GM18526 (cell line): ENCODE results near the gene PRRT3.

ENCODE experiments used
- POLR2A ChIP-seq: IDR thresholded peaks from 3 replicates; pipeline ENCODE4 v1.6.1; 2011; ENCODE audit not compliant: insufficient read length; ENCODE audit errors: extremely low read depth

The PRRT3 gene

GRCh38 chr3:9951962-9952805 is at the start of gene PRRT3:
Gene PRRT3, minus strand, starts transcription at chr3:9952408. Its CDS starts 2,293 bp downstream, at chr3:9950115.
- TF ChIP-seq POLR2A, result peak; percentile 34

GRCh38 chr3:10000686-10001085 is 48.5 kb upstream of the PRRT3 start:
- no peak for TF ChIP-seq POLR2A

DNA sequence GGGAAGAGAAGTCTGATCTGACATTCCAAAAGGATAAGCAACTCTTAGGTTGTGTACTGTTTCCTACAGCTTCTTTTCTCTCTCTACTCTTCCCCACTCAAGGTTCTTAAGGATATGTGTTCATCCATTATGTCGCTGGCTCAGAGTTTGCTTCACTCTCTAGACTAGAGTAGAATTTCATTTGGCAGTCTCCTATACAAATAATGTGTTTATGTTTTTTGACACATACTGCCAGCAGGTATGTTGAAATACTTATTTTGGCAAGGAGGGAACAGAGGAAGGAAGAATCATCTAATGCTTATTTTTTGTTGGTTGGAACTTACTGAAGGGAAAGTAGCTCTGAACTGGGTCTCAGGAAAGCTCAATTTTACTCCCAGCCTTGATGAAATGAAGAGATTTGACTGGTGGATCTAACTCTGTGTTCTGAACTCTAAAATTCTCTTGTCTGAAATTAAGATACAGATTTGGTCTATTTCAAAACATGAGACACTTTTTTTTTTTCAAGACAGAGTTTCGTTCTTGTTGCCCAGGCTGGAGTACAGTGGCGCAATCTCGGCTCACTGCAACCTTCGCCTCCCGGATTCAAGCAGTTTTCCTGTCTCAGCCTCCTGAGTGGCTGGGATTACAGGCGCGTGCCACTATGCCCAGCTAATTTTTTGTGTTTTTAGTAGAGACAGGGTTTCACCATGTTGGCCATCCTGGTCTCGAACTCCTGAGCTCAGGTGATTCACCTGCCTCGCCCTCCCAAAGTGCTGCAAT is 42.1 kb upstream of the PRRT3 start:
- TF ChIP-seq POLR2A, result no peak

- TF ChIP-seq POLR2A, result no peak
Observed at GRCh38 chr3:9986230-9986725, 34.1 kb upstream of the PRRT3 start.

DNA sequence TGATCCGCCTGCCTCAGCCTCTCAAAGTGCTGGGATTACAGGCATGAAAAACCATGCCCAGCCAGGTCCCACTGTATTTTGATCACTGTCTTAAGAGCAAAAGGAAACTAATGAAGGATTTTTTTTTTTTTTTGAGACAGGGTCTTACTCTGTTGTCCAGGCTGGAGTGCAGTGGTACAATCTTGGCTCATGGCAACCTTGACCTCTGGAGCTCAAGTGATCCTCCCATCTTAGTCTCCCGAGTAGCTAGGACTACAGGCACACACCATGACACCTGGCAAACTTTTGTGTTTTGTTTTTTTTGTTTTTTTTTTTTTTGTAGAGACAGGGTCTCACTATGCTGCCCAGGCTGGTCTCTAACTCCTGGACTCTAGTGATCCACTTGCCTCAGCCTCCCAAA is 28.0 kb upstream of the PRRT3 start:
- TF ChIP-seq POLR2A, result no peak

GRCh38 chr3:9978710-9979305 is 26.6 kb upstream of the PRRT3 start:
- TF ChIP-seq POLR2A, result no peak

GRCh38 chr3:9976721-9977709 is 24.8 kb upstream of the PRRT3 start:
- TF ChIP-seq POLR2A, result no peak

- TF ChIP-seq POLR2A, result no peak
Observed at GRCh38 chr3:9970020-9970652, 17.9 kb upstream of the PRRT3 start.

DNA sequence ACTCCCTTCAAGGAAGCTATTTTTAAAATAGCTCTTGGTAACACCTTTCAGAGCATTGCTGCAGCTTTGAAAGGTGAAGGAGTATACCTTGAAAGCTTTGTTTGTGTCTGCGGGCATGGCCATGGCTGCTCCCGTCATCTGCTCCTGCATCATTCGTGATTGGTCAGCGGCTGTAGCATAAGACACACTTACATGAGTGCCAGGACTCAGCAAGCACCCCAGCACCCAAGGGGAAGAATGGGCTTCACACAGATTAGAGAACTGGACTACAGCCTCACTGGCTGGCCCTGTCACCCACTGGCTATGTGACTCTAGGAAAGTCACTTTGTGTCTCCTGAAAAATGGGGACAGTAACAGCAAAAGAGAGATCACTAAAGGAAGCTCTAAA is 17.4 kb upstream of the PRRT3 start:
- TF ChIP-seq POLR2A, result no peak

- TF ChIP-seq POLR2A, result no peak
Observed at GRCh38 chr3:9966841-9967240, 14.6 kb upstream of the PRRT3 start.

GRCh38 chr3:9965200-9965875 is 13.1 kb upstream of the PRRT3 start:
- TF ChIP-seq POLR2A, result no peak

- no peak for TF ChIP-seq POLR2A
Observed at GRCh38 chr3:9957214-9957613, 5.0 kb upstream of the PRRT3 start.

- no peak for TF ChIP-seq POLR2A
Observed at GRCh38 chr3:9955611-9956352, 3.6 kb upstream of the PRRT3 start.
